ENCODE results near the gene PITPNM3.

Gene PITPNM3

DNA sequence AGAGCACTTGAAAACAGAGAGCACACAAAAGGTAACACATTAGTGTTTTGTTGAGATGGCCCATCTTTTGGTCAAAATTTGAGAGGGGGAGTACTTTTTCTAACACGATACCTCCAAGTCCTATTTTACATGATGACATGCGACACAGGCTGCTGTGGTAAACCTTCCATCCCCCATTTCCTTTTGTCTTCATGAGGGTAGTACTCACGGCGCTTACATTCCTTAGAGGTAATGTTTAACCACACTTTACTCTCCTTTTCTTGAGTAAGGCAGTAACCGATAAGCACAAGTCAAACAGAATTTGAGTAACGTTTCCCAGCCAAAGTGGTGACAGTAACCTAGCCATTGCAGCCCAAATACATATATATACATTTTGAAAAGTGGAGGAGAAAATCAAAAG lies 35.8 kb upstream of the PITPNM3 start:
- H3F3A ChIP-seq (ENCODE audit: low read depth) = no peaks in the 10 kb centered on the region
- TF ChIP-seq, protein P1, sequence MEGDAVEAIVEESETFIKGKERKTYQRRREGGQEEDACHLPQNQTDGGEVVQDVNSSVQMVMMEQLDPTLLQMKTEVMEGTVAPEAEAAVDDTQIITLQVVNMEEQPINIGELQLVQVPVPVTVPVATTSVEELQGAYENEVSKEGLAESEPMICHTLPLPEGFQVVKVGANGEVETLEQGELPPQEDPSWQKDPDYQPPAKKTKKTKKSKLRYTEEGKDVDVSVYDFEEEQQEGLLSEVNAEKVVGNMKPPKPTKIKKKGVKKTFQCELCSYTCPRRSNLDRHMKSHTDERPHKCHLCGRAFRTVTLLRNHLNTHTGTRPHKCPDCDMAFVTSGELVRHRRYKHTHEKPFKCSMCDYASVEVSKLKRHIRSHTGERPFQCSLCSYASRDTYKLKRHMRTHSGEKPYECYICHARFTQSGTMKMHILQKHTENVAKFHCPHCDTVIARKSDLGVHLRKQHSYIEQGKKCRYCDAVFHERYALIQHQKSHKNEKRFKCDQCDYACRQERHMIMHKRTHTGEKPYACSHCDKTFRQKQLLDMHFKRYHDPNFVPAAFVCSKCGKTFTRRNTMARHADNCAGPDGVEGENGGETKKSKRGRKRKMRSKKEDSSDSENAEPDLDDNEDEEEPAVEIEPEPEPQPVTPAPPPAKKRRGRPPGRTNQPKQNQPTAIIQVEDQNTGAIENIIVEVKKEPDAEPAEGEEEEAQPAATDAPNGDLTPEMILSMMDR (conservative IDR thresholded peaks at IDR 0.05; ENCODE audit: low read length) = no peak
- no peak for TF ChIP-seq EZH2phosphoT487 (IDR thresholded peaks at IDR 0.05; ENCODE audit: borderline replicate concordance)
- H3K9ac ChIP-seq (ENCODE audit: low read depth, low read length, poor library complexity, severe bottlenecking) = no peak overlapping the region
- no peaks in the 10 kb centered on the region for H4K20me1 ChIP-seq (ENCODE audit: insufficient read depth, low read length, poor library complexity, severe bottlenecking)
- H3K79me2 ChIP-seq (ENCODE audit: insufficient read depth, low read length) = no peaks in the 10 kb centered on the region
- H3K4me2 ChIP-seq (ENCODE audit: low read depth, low read length, poor library complexity, severe bottlenecking) = no peak overlapping the region
- peaks cover 68% of the 10 kb centered on the region; the same call in 1 of the 2 replicates for H3K36me3 ChIP-seq (ENCODE audit: insufficient read depth, low read length)
- no peaks in the 10 kb centered on the region for H3K27me3 ChIP-seq (ENCODE audit: insufficient read depth, low read length, poor library complexity, severe bottlenecking)
- no peaks in the 10 kb centered on the region for H3K9me3 ChIP-seq (ENCODE audit: insufficient read depth, low read depth, low read length)
- no peaks in the 10 kb centered on the region for H3K9me2 ChIP-seq (replicated peaks; ENCODE audit: low read depth, low read length)
- H2AFZ ChIP-seq (ENCODE audit: low read length) = no peak overlapping the region
- no peak overlapping the region for H3K4me3 ChIP-seq (ENCODE audit: low read length, poor library complexity, severe bottlenecking)
- no peaks in the 10 kb centered on the region for H3K4me1 ChIP-seq (ENCODE audit: insufficient read depth, low read length, poor library complexity, severe bottlenecking)

DNA sequence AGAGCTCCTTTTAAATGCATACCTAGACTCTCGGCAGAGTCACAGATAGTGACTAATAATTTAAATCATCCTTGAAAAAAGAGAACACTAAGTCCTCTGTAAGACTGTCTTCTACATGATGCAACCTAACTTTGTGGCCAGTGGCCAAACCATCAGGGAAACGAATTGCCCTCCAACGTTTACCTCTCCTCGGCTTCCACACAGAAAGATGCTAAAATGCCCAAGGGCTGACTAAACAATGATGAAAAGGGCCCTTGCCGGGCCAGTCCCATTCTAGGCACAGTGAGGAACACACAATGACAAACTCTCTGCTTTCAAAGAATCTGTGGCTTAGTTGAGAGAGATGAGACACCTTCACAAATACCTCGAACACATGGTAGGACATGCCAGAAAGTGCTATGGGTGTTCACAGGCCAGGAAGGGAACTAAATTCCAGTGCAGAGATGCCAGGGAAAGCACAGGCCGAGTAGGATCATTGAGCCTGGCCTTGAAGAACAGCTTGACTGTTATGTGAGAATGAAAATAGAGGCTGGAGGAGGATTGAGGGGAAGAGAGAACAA lies 35.3 kb upstream of the PITPNM3 start:
- no peak overlapping the region for H2AFZ ChIP-seq (ENCODE audit: low read length)
- no peak overlapping the region for H3K9ac ChIP-seq (ENCODE audit: low read depth, low read length, poor library complexity, severe bottlenecking)
- no peaks in the 10 kb centered on the region for H3K79me2 ChIP-seq (ENCODE audit: insufficient read depth, low read length)
- H3K9me3 ChIP-seq (ENCODE audit: insufficient read depth, low read depth, low read length) = no peaks in the 10 kb centered on the region
- H3K4me3 ChIP-seq (ENCODE audit: low read length, poor library complexity, severe bottlenecking) = no peak overlapping the region
- no peaks in the 10 kb centered on the region for H3K27me3 ChIP-seq (ENCODE audit: insufficient read depth, low read length, poor library complexity, severe bottlenecking)
- no peaks in the 10 kb centered on the region for H3F3A ChIP-seq (ENCODE audit: low read depth)
- TF ChIP-seq, protein P1 (conservative IDR thresholded peaks at IDR 0.05; ENCODE audit: low read length) = no peak
- no peak for TF ChIP-seq EZH2phosphoT487 (IDR thresholded peaks at IDR 0.05; ENCODE audit: borderline replicate concordance)
- H3K9me2 ChIP-seq (replicated peaks; ENCODE audit: low read depth, low read length) = no peaks in the 10 kb centered on the region
- no peak overlapping the region for H3K4me2 ChIP-seq (ENCODE audit: low read depth, low read length, poor library complexity, severe bottlenecking)
- no peaks in the 10 kb centered on the region for H3K4me1 ChIP-seq (ENCODE audit: insufficient read depth, low read length, poor library complexity, severe bottlenecking)
- peaks cover 70% of the 10 kb centered on the region for H3K36me3 ChIP-seq (ENCODE audit: insufficient read depth, low read length)
- H4K20me1 ChIP-seq (ENCODE audit: insufficient read depth, low read length, poor library complexity, severe bottlenecking) = no peaks in the 10 kb centered on the region

DNA sequence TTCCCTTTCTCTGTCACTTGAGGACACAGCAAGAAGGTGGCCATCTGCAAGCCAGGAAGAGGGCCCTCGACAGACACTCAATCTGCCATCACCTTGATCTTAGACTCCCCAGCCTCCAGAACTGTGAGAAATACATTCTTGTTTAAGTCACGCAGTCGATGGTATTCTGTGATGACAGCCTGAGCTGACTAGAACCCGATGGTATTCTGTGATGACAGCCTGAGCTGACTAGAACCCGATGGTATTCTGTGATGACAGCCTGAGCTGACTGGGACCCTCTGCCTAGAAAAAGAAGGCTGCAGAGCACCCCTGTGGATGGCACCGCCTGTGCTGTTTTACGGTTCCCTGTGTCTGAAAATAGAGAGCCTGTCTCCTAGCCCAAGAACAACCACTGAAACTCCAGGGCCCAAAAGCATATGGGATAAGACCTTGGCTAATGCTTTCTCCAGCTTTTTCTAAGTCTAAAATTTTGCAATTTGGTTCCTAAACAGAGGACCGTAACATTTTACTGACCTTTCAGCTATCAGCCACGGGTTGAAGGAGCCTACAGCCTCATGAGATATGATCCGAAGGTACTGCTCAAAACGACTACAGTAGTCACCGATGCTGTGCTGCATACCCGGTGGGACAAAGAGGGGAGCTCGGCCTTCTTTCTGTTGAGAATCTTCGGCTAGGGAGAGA lies 33.1 kb upstream of the PITPNM3 start:
- Histone ChIP-seq H3K9me2 (replicated peaks; ENCODE audit: low read depth, low read length) (no peaks in the 10 kb centered on the region), H3K9ac (ENCODE audit: low read depth, low read length, poor library complexity, severe bottlenecking) (no peak overlapping the region), H3K4me3 (ENCODE audit: low read length, poor library complexity, severe bottlenecking) (no peak overlapping the region), H2AFZ (ENCODE audit: low read length) (no peak overlapping the region), H3F3A (ENCODE audit: low read depth) (no peaks in the 10 kb centered on the region), H3K4me2 (ENCODE audit: low read depth, low read length, poor library complexity, severe bottlenecking) (no peak overlapping the region), H3K79me2 (ENCODE audit: insufficient read depth, low read length) (no peaks in the 10 kb centered on the region), H4K20me1 (ENCODE audit: insufficient read depth, low read length, poor library complexity, severe bottlenecking) (no peaks in the 10 kb centered on the region), H3K9me3 (ENCODE audit: insufficient read depth, low read depth, low read length) (no peaks in the 10 kb centered on the region), H3K36me3 (ENCODE audit: insufficient read depth, low read length) (peaks cover 71% of the 10 kb centered on the region), H3K27me3 (ENCODE audit: insufficient read depth, low read length, poor library complexity, severe bottlenecking) (no peaks in the 10 kb centered on the region), H3K4me1 (ENCODE audit: insufficient read depth, low read length, poor library complexity, severe bottlenecking) (no peaks in the 10 kb centered on the region)
- no peak for TF ChIP-seq EZH2phosphoT487 (IDR thresholded peaks at IDR 0.05; ENCODE audit: borderline replicate concordance)
- TF ChIP-seq, protein P1 (conservative IDR thresholded peaks at IDR 0.05; ENCODE audit: low read length) = no peak

All from Loucy (cell line).